Measurements from ENCODE around the gene YBEY. TPM values are rescaled to one million over a fixed set of nuclear protein-coding genes. Genes with fewer than 3 reads are reported as not detected.

YBEY gene
- total and polyA plus RNA-seq, 2 of the 13 experiments (the other 11 are each of a cell fraction or from before 2014, with no cell fraction given) = 6.5 to 8.9 TPM

- TF ChIP-seq, protein P1, sequence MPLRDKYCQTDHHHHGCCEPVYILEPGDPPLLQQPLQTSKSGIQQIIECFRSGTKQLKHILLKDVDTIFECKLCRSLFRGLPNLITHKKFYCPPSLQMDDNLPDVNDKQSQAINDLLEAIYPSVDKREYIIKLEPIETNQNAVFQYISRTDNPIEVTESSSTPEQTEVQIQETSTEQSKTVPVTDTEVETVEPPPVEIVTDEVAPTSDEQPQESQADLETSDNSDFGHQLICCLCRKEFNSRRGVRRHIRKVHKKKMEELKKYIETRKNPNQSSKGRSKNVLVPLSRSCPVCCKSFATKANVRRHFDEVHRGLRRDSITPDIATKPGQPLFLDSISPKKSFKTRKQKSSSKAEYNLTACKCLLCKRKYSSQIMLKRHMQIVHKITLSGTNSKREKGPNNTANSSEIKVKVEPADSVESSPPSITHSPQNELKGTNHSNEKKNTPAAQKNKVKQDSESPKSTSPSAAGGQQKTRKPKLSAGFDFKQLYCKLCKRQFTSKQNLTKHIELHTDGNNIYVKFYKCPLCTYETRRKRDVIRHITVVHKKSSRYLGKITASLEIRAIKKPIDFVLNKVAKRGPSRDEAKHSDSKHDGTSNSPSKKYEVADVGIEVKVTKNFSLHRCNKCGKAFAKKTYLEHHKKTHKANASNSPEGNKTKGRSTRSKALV (CRISPR knock-in tag; IDR thresholded peaks at IDR 0.05) = 0 out of 2 replicates have a peak, but pooled peaks have one; percentile 21
- TF ChIP-seq, protein P2, sequence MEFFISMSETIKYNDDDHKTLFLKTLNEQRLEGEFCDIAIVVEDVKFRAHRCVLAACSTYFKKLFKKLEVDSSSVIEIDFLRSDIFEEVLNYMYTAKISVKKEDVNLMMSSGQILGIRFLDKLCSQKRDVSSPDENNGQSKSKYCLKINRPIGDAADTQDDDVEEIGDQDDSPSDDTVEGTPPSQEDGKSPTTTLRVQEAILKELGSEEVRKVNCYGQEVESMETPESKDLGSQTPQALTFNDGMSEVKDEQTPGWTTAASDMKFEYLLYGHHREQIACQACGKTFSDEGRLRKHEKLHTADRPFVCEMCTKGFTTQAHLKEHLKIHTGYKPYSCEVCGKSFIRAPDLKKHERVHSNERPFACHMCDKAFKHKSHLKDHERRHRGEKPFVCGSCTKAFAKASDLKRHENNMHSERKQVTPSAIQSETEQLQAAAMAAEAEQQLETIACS (CRISPR knock-in tag; IDR thresholded peaks at IDR 0.05) = no peak
- peak; percentile 32; the same call in 1 of the 2 replicates for TF ChIP-seq SNAI1 (CRISPR knock-in tag; IDR thresholded peaks at IDR 0.05; ENCODE audit: borderline replicate concordance)
- TF ChIP-seq, protein P3, sequence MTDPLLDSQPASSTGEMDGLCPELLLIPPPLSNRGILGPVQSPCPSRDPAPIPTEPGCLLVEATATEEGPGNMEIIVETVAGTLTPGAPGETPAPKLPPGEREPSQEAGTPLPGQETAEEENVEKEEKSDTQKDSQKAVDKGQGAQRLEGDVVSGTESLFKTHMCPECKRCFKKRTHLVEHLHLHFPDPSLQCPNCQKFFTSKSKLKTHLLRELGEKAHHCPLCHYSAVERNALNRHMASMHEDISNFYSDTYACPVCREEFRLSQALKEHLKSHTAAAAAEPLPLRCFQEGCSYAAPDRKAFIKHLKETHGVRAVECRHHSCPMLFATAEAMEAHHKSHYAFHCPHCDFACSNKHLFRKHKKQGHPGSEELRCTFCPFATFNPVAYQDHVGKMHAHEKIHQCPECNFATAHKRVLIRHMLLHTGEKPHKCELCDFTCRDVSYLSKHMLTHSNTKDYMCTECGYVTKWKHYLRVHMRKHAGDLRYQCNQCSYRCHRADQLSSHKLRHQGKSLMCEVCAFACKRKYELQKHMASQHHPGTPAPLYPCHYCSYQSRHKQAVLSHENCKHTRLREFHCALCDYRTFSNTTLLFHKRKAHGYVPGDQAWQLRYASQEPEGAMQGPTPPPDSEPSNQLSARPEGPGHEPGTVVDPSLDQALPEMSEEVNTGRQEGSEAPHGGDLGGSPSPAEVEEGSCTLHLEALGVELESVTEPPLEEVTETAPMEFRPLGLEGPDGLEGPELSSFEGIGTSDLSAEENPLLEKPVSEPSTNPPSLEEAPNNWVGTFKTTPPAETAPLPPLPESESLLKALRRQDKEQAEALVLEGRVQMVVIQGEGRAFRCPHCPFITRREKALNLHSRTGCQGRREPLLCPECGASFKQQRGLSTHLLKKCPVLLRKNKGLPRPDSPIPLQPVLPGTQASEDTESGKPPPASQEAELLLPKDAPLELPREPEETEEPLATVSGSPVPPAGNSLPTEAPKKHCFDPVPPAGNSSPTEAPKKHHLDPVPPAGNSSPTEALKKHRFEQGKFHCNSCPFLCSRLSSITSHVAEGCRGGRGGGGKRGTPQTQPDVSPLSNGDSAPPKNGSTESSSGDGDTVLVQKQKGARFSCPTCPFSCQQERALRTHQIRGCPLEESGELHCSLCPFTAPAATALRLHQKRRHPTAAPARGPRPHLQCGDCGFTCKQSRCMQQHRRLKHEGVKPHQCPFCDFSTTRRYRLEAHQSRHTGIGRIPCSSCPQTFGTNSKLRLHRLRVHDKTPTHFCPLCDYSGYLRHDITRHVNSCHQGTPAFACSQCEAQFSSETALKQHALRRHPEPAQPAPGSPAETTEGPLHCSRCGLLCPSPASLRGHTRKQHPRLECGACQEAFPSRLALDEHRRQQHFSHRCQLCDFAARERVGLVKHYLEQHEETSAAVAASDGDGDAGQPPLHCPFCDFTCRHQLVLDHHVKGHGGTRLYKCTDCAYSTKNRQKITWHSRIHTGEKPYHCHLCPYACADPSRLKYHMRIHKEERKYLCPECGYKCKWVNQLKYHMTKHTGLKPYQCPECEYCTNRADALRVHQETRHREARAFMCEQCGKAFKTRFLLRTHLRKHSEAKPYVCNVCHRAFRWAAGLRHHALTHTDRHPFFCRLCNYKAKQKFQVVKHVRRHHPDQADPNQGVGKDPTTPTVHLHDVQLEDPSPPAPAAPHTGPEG (CRISPR knock-in tag; IDR thresholded peaks at IDR 0.05) = peak; percentile 6; the same call in 1 of the 2 replicates
- TF ChIP-seq ELF4 (CRISPR knock-in tag; IDR thresholded peaks at IDR 0.05; ENCODE audit: borderline replicate concordance) = no peak
- peak; percentile 7 for TF ChIP-seq ASH2L (IDR thresholded peaks at IDR 0.05; ENCODE audit: insufficient read length, low read depth, low read length)
- peak; percentile 4 for TF ChIP-seq ZNF781 (CRISPR knock-in tag; IDR thresholded peaks at IDR 0.05; ENCODE audit: borderline replicate concordance, not compliant biosample characterization)
- TF ChIP-seq NFYB (CRISPR knock-in tag; IDR thresholded peaks at IDR 0.05) = no peak
- TF ChIP-seq, protein P4, sequence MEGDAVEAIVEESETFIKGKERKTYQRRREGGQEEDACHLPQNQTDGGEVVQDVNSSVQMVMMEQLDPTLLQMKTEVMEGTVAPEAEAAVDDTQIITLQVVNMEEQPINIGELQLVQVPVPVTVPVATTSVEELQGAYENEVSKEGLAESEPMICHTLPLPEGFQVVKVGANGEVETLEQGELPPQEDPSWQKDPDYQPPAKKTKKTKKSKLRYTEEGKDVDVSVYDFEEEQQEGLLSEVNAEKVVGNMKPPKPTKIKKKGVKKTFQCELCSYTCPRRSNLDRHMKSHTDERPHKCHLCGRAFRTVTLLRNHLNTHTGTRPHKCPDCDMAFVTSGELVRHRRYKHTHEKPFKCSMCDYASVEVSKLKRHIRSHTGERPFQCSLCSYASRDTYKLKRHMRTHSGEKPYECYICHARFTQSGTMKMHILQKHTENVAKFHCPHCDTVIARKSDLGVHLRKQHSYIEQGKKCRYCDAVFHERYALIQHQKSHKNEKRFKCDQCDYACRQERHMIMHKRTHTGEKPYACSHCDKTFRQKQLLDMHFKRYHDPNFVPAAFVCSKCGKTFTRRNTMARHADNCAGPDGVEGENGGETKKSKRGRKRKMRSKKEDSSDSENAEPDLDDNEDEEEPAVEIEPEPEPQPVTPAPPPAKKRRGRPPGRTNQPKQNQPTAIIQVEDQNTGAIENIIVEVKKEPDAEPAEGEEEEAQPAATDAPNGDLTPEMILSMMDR (CRISPR knock-in tag; IDR thresholded peaks at IDR 0.05) = no peak
Observed at GRCh38 chr21:46323227-46323709, 37.1 kb downstream of the YBEY start (continued).
